ENCODE results near the gene MANSC1. TPM values are rescaled to one million over a fixed set of nuclear protein-coding genes. Genes with fewer than 3 reads are reported as not detected.

The MANSC1 gene
- total and polyA plus RNA-seq, 9 of the 15 experiments (the other 6 are each of a cell fraction or from before 2014, with no cell fraction given) = 0.76 to 8.6 (median 3.1) TPM

GRCh38 chr12:12392413-12392812 is 42.4 kb upstream of the MANSC1 start (continued):
- TF ChIP-seq TARDBP (IDR thresholded peaks at IDR 0.05) = no peak
- TF ChIP-seq ZNF592 (IDR thresholded peaks at IDR 0.05) = no peak
- TF ChIP-seq, protein P1, sequence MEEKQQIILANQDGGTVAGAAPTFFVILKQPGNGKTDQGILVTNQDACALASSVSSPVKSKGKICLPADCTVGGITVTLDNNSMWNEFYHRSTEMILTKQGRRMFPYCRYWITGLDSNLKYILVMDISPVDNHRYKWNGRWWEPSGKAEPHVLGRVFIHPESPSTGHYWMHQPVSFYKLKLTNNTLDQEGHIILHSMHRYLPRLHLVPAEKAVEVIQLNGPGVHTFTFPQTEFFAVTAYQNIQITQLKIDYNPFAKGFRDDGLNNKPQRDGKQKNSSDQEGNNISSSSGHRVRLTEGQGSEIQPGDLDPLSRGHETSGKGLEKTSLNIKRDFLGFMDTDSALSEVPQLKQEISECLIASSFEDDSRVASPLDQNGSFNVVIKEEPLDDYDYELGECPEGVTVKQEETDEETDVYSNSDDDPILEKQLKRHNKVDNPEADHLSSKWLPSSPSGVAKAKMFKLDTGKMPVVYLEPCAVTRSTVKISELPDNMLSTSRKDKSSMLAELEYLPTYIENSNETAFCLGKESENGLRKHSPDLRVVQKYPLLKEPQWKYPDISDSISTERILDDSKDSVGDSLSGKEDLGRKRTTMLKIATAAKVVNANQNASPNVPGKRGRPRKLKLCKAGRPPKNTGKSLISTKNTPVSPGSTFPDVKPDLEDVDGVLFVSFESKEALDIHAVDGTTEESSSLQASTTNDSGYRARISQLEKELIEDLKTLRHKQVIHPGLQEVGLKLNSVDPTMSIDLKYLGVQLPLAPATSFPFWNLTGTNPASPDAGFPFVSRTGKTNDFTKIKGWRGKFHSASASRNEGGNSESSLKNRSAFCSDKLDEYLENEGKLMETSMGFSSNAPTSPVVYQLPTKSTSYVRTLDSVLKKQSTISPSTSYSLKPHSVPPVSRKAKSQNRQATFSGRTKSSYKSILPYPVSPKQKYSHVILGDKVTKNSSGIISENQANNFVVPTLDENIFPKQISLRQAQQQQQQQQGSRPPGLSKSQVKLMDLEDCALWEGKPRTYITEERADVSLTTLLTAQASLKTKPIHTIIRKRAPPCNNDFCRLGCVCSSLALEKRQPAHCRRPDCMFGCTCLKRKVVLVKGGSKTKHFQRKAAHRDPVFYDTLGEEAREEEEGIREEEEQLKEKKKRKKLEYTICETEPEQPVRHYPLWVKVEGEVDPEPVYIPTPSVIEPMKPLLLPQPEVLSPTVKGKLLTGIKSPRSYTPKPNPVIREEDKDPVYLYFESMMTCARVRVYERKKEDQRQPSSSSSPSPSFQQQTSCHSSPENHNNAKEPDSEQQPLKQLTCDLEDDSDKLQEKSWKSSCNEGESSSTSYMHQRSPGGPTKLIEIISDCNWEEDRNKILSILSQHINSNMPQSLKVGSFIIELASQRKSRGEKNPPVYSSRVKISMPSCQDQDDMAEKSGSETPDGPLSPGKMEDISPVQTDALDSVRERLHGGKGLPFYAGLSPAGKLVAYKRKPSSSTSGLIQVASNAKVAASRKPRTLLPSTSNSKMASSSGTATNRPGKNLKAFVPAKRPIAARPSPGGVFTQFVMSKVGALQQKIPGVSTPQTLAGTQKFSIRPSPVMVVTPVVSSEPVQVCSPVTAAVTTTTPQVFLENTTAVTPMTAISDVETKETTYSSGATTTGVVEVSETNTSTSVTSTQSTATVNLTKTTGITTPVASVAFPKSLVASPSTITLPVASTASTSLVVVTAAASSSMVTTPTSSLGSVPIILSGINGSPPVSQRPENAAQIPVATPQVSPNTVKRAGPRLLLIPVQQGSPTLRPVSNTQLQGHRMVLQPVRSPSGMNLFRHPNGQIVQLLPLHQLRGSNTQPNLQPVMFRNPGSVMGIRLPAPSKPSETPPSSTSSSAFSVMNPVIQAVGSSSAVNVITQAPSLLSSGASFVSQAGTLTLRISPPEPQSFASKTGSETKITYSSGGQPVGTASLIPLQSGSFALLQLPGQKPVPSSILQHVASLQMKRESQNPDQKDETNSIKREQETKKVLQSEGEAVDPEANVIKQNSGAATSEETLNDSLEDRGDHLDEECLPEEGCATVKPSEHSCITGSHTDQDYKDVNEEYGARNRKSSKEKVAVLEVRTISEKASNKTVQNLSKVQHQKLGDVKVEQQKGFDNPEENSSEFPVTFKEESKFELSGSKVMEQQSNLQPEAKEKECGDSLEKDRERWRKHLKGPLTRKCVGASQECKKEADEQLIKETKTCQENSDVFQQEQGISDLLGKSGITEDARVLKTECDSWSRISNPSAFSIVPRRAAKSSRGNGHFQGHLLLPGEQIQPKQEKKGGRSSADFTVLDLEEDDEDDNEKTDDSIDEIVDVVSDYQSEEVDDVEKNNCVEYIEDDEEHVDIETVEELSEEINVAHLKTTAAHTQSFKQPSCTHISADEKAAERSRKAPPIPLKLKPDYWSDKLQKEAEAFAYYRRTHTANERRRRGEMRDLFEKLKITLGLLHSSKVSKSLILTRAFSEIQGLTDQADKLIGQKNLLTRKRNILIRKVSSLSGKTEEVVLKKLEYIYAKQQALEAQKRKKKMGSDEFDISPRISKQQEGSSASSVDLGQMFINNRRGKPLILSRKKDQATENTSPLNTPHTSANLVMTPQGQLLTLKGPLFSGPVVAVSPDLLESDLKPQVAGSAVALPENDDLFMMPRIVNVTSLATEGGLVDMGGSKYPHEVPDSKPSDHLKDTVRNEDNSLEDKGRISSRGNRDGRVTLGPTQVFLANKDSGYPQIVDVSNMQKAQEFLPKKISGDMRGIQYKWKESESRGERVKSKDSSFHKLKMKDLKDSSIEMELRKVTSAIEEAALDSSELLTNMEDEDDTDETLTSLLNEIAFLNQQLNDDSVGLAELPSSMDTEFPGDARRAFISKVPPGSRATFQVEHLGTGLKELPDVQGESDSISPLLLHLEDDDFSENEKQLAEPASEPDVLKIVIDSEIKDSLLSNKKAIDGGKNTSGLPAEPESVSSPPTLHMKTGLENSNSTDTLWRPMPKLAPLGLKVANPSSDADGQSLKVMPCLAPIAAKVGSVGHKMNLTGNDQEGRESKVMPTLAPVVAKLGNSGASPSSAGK (IDR thresholded peaks at IDR 0.05) = no peak
- TF ChIP-seq TOE1 (IDR thresholded peaks at IDR 0.05; ENCODE audit: borderline replicate concordance) = no peak
- no peak for TF ChIP-seq TOE1 (CRISPR knock-in tag; IDR thresholded peaks at IDR 0.05; ENCODE audit: borderline replicate concordance, low read depth)
- TF ChIP-seq, protein P2, sequence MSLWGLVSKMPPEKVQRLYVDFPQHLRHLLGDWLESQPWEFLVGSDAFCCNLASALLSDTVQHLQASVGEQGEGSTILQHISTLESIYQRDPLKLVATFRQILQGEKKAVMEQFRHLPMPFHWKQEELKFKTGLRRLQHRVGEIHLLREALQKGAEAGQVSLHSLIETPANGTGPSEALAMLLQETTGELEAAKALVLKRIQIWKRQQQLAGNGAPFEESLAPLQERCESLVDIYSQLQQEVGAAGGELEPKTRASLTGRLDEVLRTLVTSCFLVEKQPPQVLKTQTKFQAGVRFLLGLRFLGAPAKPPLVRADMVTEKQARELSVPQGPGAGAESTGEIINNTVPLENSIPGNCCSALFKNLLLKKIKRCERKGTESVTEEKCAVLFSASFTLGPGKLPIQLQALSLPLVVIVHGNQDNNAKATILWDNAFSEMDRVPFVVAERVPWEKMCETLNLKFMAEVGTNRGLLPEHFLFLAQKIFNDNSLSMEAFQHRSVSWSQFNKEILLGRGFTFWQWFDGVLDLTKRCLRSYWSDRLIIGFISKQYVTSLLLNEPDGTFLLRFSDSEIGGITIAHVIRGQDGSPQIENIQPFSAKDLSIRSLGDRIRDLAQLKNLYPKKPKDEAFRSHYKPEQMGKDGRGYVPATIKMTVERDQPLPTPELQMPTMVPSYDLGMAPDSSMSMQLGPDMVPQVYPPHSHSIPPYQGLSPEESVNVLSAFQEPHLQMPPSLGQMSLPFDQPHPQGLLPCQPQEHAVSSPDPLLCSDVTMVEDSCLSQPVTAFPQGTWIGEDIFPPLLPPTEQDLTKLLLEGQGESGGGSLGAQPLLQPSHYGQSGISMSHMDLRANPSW (CRISPR knock-in tag; IDR thresholded peaks at IDR 0.05) = no peak
- no peak for TF ChIP-seq ATF6 (CRISPR knock-in tag; IDR thresholded peaks at IDR 0.05)

Data from K562 (cell line).